ENCODE results near the gene C11orf54. TPM values are rescaled to one million over a fixed set of nuclear protein-coding genes. Genes with fewer than 3 reads are reported as not detected.

The C11orf54 gene
- total and polyA plus RNA-seq, 2 donors (not counting 1 experiment from before 2014, with no cell fraction given): 22.1 to 29.0 TPM

DNA sequence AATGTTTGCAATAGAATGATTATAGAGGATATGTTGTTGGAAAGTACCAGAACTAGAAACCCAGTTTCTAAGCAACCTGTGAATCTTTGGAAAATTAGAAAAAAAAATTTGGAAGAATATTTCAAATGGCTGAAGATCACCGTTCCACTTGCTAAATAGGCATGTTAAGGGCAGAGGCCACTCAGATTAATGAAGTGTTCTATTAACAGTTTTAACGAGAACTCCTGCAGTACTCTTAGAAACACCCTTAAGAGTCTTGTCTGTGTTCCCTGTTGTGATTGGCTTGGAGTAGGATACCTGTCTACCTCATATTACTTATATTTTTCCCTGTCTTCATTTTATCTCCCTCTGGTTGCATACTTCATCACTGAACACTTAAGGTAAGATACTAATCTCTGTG lies 4.6 kb downstream of the C11orf54 start:
- Histone ChIP-seq H3K36me3 (ENCODE audit: control insufficient read depth, insufficient read depth, low read length) (no peaks in the 10 kb centered on the region), H3K4me1 (ENCODE audit: control insufficient read depth, extremely low read depth, insufficient read depth, low read length) (no peaks in the 10 kb centered on the region), H3K79me2 (ENCODE audit: control insufficient read depth, insufficient read depth, low read length) (peaks cover 6% of the 10 kb centered on the region), H3K9me3 (ENCODE audit: control insufficient read depth, insufficient read depth, low read depth, low read length) (no peaks in the 10 kb centered on the region), H3K9ac (ENCODE audit: insufficient read depth, low read length) (no peak overlapping the region), H2AFZ (ENCODE audit: low read length) (no peak overlapping the region), H3K4me3 (replicated peaks in 1 of 4; ENCODE audit: control extremely low read depth in 1 of 4, insufficient read depth in 1 of 4, low read depth in 3 of 4, low read length in 4 of 4) (no peak overlapping the region), H3K4me2 (ENCODE audit: extremely low read depth, insufficient read depth, low read length) (no peak overlapping the region), H3K27me3 (ENCODE audit: control insufficient read depth, insufficient read depth, low read length) (no peaks in the 10 kb centered on the region), H3K27ac (ENCODE audit: insufficient read depth, low read length) (no peak overlapping the region), H4K20me1 (ENCODE audit: control insufficient read depth, extremely low read depth, insufficient read depth, low read length) (no peaks in the 10 kb centered on the region)
- no peak for DNase-seq (ENCODE audit: low read depth in 2 of 2)
- TF ChIP-seq EZH2 (IDR thresholded peaks at IDR 0.05; ENCODE audit: low read length, missing control alignments): no peak
- no peak for TF ChIP-seq CTCF (conservative IDR thresholded peaks at IDR 0.05 in 1 of 2, IDR thresholded peaks at IDR 0.05 in 1 of 2; ENCODE audit: low read depth in 1 of 2, low read length in 2 of 2)

DNA sequence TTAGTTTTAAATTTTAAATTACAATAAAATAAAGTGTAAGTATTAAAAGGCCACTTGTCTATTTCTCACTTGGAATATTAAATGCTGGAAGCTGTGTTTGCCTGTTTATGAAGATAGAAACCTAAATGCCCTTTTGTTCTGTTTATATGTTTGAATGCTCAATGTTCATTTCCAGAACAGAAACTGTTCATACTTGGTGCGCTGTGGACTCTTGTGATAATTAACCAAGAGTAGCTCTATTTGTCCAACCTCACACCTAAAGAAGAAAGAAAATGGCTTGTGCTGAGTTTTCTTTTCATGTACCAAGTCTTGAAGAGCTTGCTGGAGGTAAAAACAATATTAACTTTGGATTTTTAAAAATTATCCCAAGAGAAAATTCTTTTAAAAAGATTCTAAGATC lies 5.7 kb downstream of the C11orf54 start:
- H3K4me2 ChIP-seq (ENCODE audit: extremely low read depth, insufficient read depth, low read length): no peak overlapping the region
- no peaks in the 10 kb centered on the region for H4K20me1 ChIP-seq (ENCODE audit: control insufficient read depth, extremely low read depth, insufficient read depth, low read length)
- peaks cover 2% of the 10 kb centered on the region for H3K79me2 ChIP-seq (ENCODE audit: control insufficient read depth, insufficient read depth, low read length)
- no peaks in the 10 kb centered on the region for H3K4me1 ChIP-seq (ENCODE audit: control insufficient read depth, extremely low read depth, insufficient read depth, low read length)
- H2AFZ ChIP-seq (ENCODE audit: low read length): no peak overlapping the region
- H3K36me3 ChIP-seq (ENCODE audit: control insufficient read depth, insufficient read depth, low read length): no peaks in the 10 kb centered on the region
- TF ChIP-seq CTCF (conservative IDR thresholded peaks at IDR 0.05 in 1 of 2, IDR thresholded peaks at IDR 0.05 in 1 of 2; ENCODE audit: low read depth in 1 of 2, low read length in 2 of 2) (no peak), EZH2 (IDR thresholded peaks at IDR 0.05; ENCODE audit: low read length, missing control alignments) (no peak)
- no peaks in the 10 kb centered on the region for H3K27me3 ChIP-seq (ENCODE audit: control insufficient read depth, insufficient read depth, low read length)
- H3K9ac ChIP-seq (ENCODE audit: insufficient read depth, low read length): no peak overlapping the region
- DNase-seq (ENCODE audit: low read depth in 2 of 2): no peak
- no peaks in the 10 kb centered on the region for H3K9me3 ChIP-seq (ENCODE audit: control insufficient read depth, insufficient read depth, low read depth, low read length)
- no peak overlapping the region for H3K4me3 ChIP-seq (replicated peaks in 1 of 4; ENCODE audit: control extremely low read depth in 1 of 4, insufficient read depth in 1 of 4, low read depth in 3 of 4, low read length in 4 of 4)
- no peak overlapping the region for H3K27ac ChIP-seq (ENCODE audit: insufficient read depth, low read length)

- H3K79me2 ChIP-seq (ENCODE audit: control insufficient read depth, insufficient read depth, low read length): no peaks in the 10 kb centered on the region
Observed at GRCh38 chr11:93751001-93751400, 9.5 kb downstream of the C11orf54 start.

More at GRCh38 chr11:93751001-93751400, 9.5 kb downstream of the C11orf54 start:
- Histone ChIP-seq H3K4me2 (ENCODE audit: extremely low read depth, insufficient read depth, low read length) (no peak overlapping the region), H2AFZ (ENCODE audit: low read length) (no peak overlapping the region), H4K20me1 (ENCODE audit: control insufficient read depth, extremely low read depth, insufficient read depth, low read length) (no peaks in the 10 kb centered on the region), H3K9ac (ENCODE audit: insufficient read depth, low read length) (no peak overlapping the region), H3K36me3 (ENCODE audit: control insufficient read depth, insufficient read depth, low read length) (no peaks in the 10 kb centered on the region), H3K4me3 (replicated peaks in 1 of 4; ENCODE audit: control extremely low read depth in 1 of 4, insufficient read depth in 1 of 4, low read depth in 3 of 4, low read length in 4 of 4) (no peak overlapping the region), H3K27ac (ENCODE audit: insufficient read depth, low read length) (no peak overlapping the region), H3K9me3 (ENCODE audit: control insufficient read depth, insufficient read depth, low read depth, low read length) (no peaks in the 10 kb centered on the region), H3K27me3 (ENCODE audit: control insufficient read depth, insufficient read depth, low read length) (no peaks in the 10 kb centered on the region), H3K4me1 (ENCODE audit: control insufficient read depth, extremely low read depth, insufficient read depth, low read length) (no peaks in the 10 kb centered on the region)
- TF ChIP-seq EZH2 (IDR thresholded peaks at IDR 0.05; ENCODE audit: low read length, missing control alignments) (no peak), CTCF (conservative IDR thresholded peaks at IDR 0.05 in 1 of 2, IDR thresholded peaks at IDR 0.05 in 1 of 2; ENCODE audit: low read depth in 1 of 2, low read length in 2 of 2) (no peak)
- no peak for DNase-seq (ENCODE audit: low read depth in 2 of 2)
